Memory B cell (primary cell): ENCODE data around the gene CEP85L.
"Not testable (repeated sequence)": the region's sequence is repeated elsewhere in the genome, so short reads cannot be mapped to it uniquely, and the experiment has no call there.

Source experiments
- ATAC-seq: fragments of 150-1000 bp; cut with Tn5 transposase; 2 replicates; pipeline ENCODE4 v1.10.0; 2021; ENCODE audit warnings: low read depth, mild to moderate bottlenecking, moderate library complexity
- DNase-seq, 2 donors: peaks; one replicate each; pipeline ENCODE4 v3.0.0; 2022; ENCODE audit warnings: low spot score in 2 of 2
- H3K27ac Mint-ChIP-seq: one replicate; pipeline ENCODE4 v1.8.0; 2022; ENCODE audit warnings: mild to moderate bottlenecking, moderate library complexity, mixed read lengths
- H3K27me3 Mint-ChIP-seq: one replicate; pipeline ENCODE4 v1.8.0; 2022; ENCODE audit warnings: mixed read lengths
- H3K36me3 Mint-ChIP-seq: one replicate; pipeline ENCODE4 v1.8.0; 2022; ENCODE audit warnings: mild to moderate bottlenecking, mixed read lengths
- H3K4me1 Mint-ChIP-seq: one replicate; pipeline ENCODE4 v1.8.0; 2022; ENCODE audit warnings: mixed read lengths
- H3K4me3 Mint-ChIP-seq: one replicate; pipeline ENCODE4 v1.8.0; 2022; ENCODE audit warnings: mild to moderate bottlenecking, moderate library complexity, mixed read lengths
- H3K9me3 Mint-ChIP-seq: one replicate; pipeline ENCODE4 v1.8.0; 2022; ENCODE audit warnings: mixed read lengths

The CEP85L gene

GRCh38 chr6:118421312-118421711, 230.1 kb downstream of the CEP85L start:
- not testable (repeated sequence) for H3K4me1 Mint-ChIP-seq, ATAC-seq, H3K4me3 Mint-ChIP-seq, H3K27ac Mint-ChIP-seq, DNase-seq, H3K27me3 Mint-ChIP-seq
- peaks cover 15% of the 10 kb centered on the region for H3K9me3 Mint-ChIP-seq
- H3K36me3 Mint-ChIP-seq = peaks cover 21% of the 10 kb centered on the region

GRCh38 chr6:118419448-118420394, 231.7 kb downstream of the CEP85L start:
- H3K4me1 Mint-ChIP-seq = no peaks in the 10 kb centered on the region
- peaks cover 9% of the 10 kb centered on the region for H3K9me3 Mint-ChIP-seq
- no peak overlapping the region for H3K27ac Mint-ChIP-seq
- H3K36me3 Mint-ChIP-seq = peaks cover 15% of the 10 kb centered on the region
- no peak overlapping the region for H3K4me3 Mint-ChIP-seq
- H3K27me3 Mint-ChIP-seq = no peaks in the 10 kb centered on the region
- DNase-seq (no peak), ATAC-seq (no peak)
